Measurements from ENCODE around the gene DENND2C. TPM values are rescaled to one million over a fixed set of nuclear protein-coding genes. Genes with fewer than 3 reads are reported as not detected.

DENND2C gene
- total and polyA plus RNA-seq, 9 donors = 1.5 to 3.6 (median 2.6) TPM

DNA sequence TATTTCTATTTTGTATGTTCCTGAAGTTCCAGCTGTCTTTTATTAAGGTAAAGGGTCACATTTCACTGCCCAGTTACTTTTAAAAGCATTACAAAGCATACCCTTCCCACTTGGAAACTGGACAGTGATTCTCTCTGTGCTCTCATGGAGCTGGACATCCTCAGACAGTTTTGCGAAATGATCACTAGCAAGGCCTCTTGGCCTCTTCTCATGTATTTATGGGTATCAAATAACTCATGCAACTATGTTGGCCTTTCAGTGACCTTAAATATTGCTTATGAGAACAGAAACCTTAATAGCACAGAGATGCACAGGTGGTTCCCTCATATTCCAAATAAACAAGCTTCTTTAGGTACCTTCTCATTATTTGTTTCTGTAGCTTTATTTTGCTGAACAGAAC, 33.4 kb upstream of the DENND2C start:
- intact Hi-C loops (cut with DNase I) = no loop called here

GRCh38 chr1:114702737-114703136, 32.9 kb upstream of the DENND2C start:
- TF ChIP-seq POLR2A (IDR thresholded peaks at IDR 0.05) (no peak), EP300 (IDR thresholded peaks at IDR 0.05) (no peak)
- TF ChIP-seq, protein P1, sequence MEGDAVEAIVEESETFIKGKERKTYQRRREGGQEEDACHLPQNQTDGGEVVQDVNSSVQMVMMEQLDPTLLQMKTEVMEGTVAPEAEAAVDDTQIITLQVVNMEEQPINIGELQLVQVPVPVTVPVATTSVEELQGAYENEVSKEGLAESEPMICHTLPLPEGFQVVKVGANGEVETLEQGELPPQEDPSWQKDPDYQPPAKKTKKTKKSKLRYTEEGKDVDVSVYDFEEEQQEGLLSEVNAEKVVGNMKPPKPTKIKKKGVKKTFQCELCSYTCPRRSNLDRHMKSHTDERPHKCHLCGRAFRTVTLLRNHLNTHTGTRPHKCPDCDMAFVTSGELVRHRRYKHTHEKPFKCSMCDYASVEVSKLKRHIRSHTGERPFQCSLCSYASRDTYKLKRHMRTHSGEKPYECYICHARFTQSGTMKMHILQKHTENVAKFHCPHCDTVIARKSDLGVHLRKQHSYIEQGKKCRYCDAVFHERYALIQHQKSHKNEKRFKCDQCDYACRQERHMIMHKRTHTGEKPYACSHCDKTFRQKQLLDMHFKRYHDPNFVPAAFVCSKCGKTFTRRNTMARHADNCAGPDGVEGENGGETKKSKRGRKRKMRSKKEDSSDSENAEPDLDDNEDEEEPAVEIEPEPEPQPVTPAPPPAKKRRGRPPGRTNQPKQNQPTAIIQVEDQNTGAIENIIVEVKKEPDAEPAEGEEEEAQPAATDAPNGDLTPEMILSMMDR (IDR thresholded peaks at IDR 0.05) = no peak
- H3K4me3 ChIP-seq = no peak overlapping the region

More for the DNA sequence above, 33.4 kb upstream of the DENND2C start:
- Histone ChIP-seq H3K4me1 (ENCODE audit: insufficient read depth) (no peaks in the 10 kb centered on the region), H3K27me3 (no peaks in the 10 kb centered on the region), H3K36me3 (no peaks in the 10 kb centered on the region), H3K27ac (no peak overlapping the region), H3K4me3 (no peak overlapping the region), H3K9me3 (no peaks in the 10 kb centered on the region)
- DNase-seq = no peak
- TF ChIP-seq, protein P1 (IDR thresholded peaks at IDR 0.05) = no peak
- TF ChIP-seq EP300 (IDR thresholded peaks at IDR 0.05) = no peak
- no peak for TF ChIP-seq POLR2A (IDR thresholded peaks at IDR 0.05)
- whole genome bisulfite sequencing, 3 donors = 91 to 93% (median 92%) methylated on average over 1 of the region's 1 CpG

GRCh38 chr1:114701931-114702330, 32.1 kb upstream of the DENND2C start:
- TF ChIP-seq EP300 (IDR thresholded peaks at IDR 0.05) = no peak
- no peak for TF ChIP-seq POLR2A (IDR thresholded peaks at IDR 0.05)
- TF ChIP-seq, protein P1 (IDR thresholded peaks at IDR 0.05) = no peak
- intact Hi-C loops (cut with DNase I) = no loop called here
- Histone ChIP-seq H3K27me3 (no peaks in the 10 kb centered on the region), H3K4me1 (ENCODE audit: insufficient read depth) (no peaks in the 10 kb centered on the region), H3K9me3 (no peaks in the 10 kb centered on the region), H3K4me3 (no peak overlapping the region), H3K27ac (no peak overlapping the region), H3K36me3 (no peaks in the 10 kb centered on the region)
- 49 to 62% (median 51%) methylated on average over 2 of the region's 2 CpGs for whole genome bisulfite sequencing, 3 donors
- no peak for DNase-seq

More at GRCh38 chr1:114702737-114703136, 32.9 kb upstream of the DENND2C start:
- no peaks in the 10 kb centered on the region for H3K27me3 ChIP-seq
- H3K36me3 ChIP-seq = no peaks in the 10 kb centered on the region
- intact Hi-C loops (cut with DNase I) = no loop called here
- H3K27ac ChIP-seq = no peak overlapping the region
- no peaks in the 10 kb centered on the region for H3K4me1 ChIP-seq (ENCODE audit: insufficient read depth)
- 83 to 90% (median 89%) methylated on average over 5 of the region's 5 CpGs for WGBS, 3 donors
- DNase-seq = no peak
- no peaks in the 10 kb centered on the region for H3K9me3 ChIP-seq

GRCh38 chr1:114700036-114700600, 30.3 kb upstream of the DENND2C start:
- Histone ChIP-seq H3K4me3 (no peak overlapping the region), H3K27me3 (no peaks in the 10 kb centered on the region), H3K36me3 (no peaks in the 10 kb centered on the region), H3K27ac (no peak overlapping the region), H3K4me1 (ENCODE audit: insufficient read depth) (no peaks in the 10 kb centered on the region), H3K9me3 (no peaks in the 10 kb centered on the region)
- no peak for DNase-seq
- TF ChIP-seq EP300 (IDR thresholded peaks at IDR 0.05) (no peak), POLR2A (IDR thresholded peaks at IDR 0.05) (no peak)
- TF ChIP-seq, protein P1 (IDR thresholded peaks at IDR 0.05) = no peak
- 43 to 55% (median 44%) methylated on average over 4 of the region's 4 CpGs for WGBS, 3 donors
- intact Hi-C loops (cut with DNase I) = no loop called here

All from ovary (tissue), 9 donors.